Naive B cell (primary cell): ENCODE data around the gene ERCC8. TPM values are rescaled to one million over a fixed set of nuclear protein-coding genes. Genes with fewer than 3 reads are reported as not detected.
"Not testable (repeated sequence)": the region's sequence is repeated elsewhere in the genome, so short reads cannot be mapped to it uniquely, and the experiment has no call there.

Source experiments
- ATAC-seq, 2 donors: fragments of 150-1000 bp; cut with Tn5 transposase; 2 replicates each; pipeline ENCODE4 v1.10.0; 2021; ENCODE audit warnings: low read depth in 2 of 2, mild to moderate bottlenecking in 2 of 2, moderate library complexity in 2 of 2
- DNase-seq: peaks from one replicate; pipeline ENCODE4 v3.0.0; 2022
- H3K27ac Mint-ChIP-seq, 6 donors: one replicate each; pipeline ENCODE4 v1.8.0; 2020 to 2022; ENCODE audit warnings: mild to moderate bottlenecking in 6 of 6, mixed read lengths in 6 of 6, moderate library complexity in 5 of 6, inconsistent platforms in 2 of 6
- H3K27me3 Mint-ChIP-seq, 3 donors: one replicate each; pipeline ENCODE4 v1.8.0; 2021 to 2022; ENCODE audit warnings: mixed read lengths in 3 of 3, mild to moderate bottlenecking in 1 of 3
- H3K36me3 Mint-ChIP-seq, 2 donors: one replicate each; pipeline ENCODE4 v1.8.0; 2020 to 2022; ENCODE audit warnings: mixed read lengths in 2 of 2, inconsistent platforms in 1 of 2, mild to moderate bottlenecking in 1 of 2
- H3K4me1 Mint-ChIP-seq, 3 donors: one replicate each; pipeline ENCODE4 v1.8.0; 2020 to 2022; ENCODE audit warnings: mixed read lengths in 3 of 3, inconsistent platforms in 1 of 3, mild to moderate bottlenecking in 1 of 3, moderate library complexity in 1 of 3
- H3K4me3 Mint-ChIP-seq, 8 donors: one replicate each; pipeline ENCODE4 v1.8.0; 2020 to 2022; ENCODE audit warnings: mild to moderate bottlenecking in 8 of 8, mixed read lengths in 8 of 8, moderate library complexity in 8 of 8, inconsistent platforms in 2 of 8
- H3K9me3 Mint-ChIP-seq, 7 donors: one replicate each; pipeline ENCODE4 v1.8.0; 2020 to 2022; ENCODE audit warnings: mixed read lengths in 7 of 7, mild to moderate bottlenecking in 5 of 7, inconsistent platforms in 2 of 7, moderate library complexity in 1 of 7
- polyA plus RNA-seq, 6 donors: library from polyadenylated mRNA; unstranded; fragments of 300-500 nt; fragmentation: Illumina TruSeq; gene quantifications; one replicate each; pipeline ENCODE4 v1.2.3, GENCODE V29; 2021; ENCODE audit warnings: low read depth in 6 of 6

ERCC8 gene
- polyA plus RNA-seq: 10 to 100 TPM in 5 of 6 donors, 1 to 10 TPM in 1; 8.5 to 15.9 (median 13.0) TPM

GRCh38 chr5:60944904-60945812, at the start of gene ERCC8, which contains the start of gene NDUFAF2:
ERCC8 (minus strand) TSS chr5:60945070; CDS start chr5:60945008, 62 bp downstream.
NDUFAF2 (plus strand) TSS chr5:60945205; CDS start chr5:60945256, 51 bp downstream.
- H3K4me1 Mint-ChIP-seq: peaks cover 9 to 23% (median 11%) of the 10 kb centered on the region in 3 donors
- peaks cover 0 to 2% (median 0%) of the 10 kb centered on the region in 7 donors for H3K9me3 Mint-ChIP-seq
- no peaks in the 10 kb centered on the region for H3K36me3 Mint-ChIP-seq
- peak within 1 kb of the TSS in 2 of 6 donors; percentile 88 for H3K27ac Mint-ChIP-seq
- DNase-seq: peak; percentile 88
- H3K4me3 Mint-ChIP-seq: no peak within 1 kb of the TSS
- no peaks in the 10 kb centered on the region for H3K27me3 Mint-ChIP-seq
- ATAC-seq: peak; percentile 95 to 97

- no peaks in the 10 kb centered on the region for H3K27me3 Mint-ChIP-seq
- no peak overlapping the region for H3K27ac Mint-ChIP-seq
- ATAC-seq: no peak
- peaks cover 21 to 42% (median 32%) of the 10 kb centered on the region in 7 donors for H3K9me3 Mint-ChIP-seq
- no peak for DNase-seq
- H3K4me3 Mint-ChIP-seq: no peak overlapping the region
- peaks cover 23 to 33% of the 10 kb centered on the region in 2 donors for H3K36me3 Mint-ChIP-seq
- peaks cover 6 to 13% (median 13%) of the 10 kb centered on the region in 3 donors for H3K4me1 Mint-ChIP-seq
Observed at GRCh38 chr5:60993875-60994571, 49.2 kb upstream of the ERCC8 start.

GRCh38 chr5:60993425-60993824, 48.6 kb upstream of the ERCC8 start:
- Mint-ChIP-seq H3K9me3 (peaks cover 21 to 47% (median 37%) of the 10 kb centered on the region in 7 donors), H3K4me1 (peaks cover 8 to 13% (median 13%) of the 10 kb centered on the region in 3 donors), H3K27ac (no peak overlapping the region), H3K4me3 (peak overlapping the region in 1 of 8 donors; percentile 47), H3K27me3 (no peaks in the 10 kb centered on the region), H3K36me3 (peaks cover 23 to 33% of the 10 kb centered on the region in 2 donors)
- ATAC-seq (no peak), DNase-seq (no peak)

GRCh38 chr5:60992871-60993270, 48.0 kb upstream of the ERCC8 start:
- peak overlapping the region in 1 of 8 donors; percentile 56 for H3K4me3 Mint-ChIP-seq
- H3K9me3 Mint-ChIP-seq: peaks cover 21 to 53% (median 38%) of the 10 kb centered on the region in 7 donors
- peaks cover 14 to 15% (median 15%) of the 10 kb centered on the region in 3 donors for H3K4me1 Mint-ChIP-seq
- ATAC-seq (no peak), DNase-seq (no peak)
- H3K27ac Mint-ChIP-seq: no peak overlapping the region
- no peaks in the 10 kb centered on the region for H3K27me3 Mint-ChIP-seq
- peaks cover 23 to 33% of the 10 kb centered on the region in 2 donors for H3K36me3 Mint-ChIP-seq

GRCh38 chr5:60989790-60990189, 44.9 kb upstream of the ERCC8 start:
- no peak for DNase-seq
- Mint-ChIP-seq H3K4me3 (no peak overlapping the region), H3K36me3 (peaks cover 32 to 58% of the 10 kb centered on the region in 2 donors), H3K27ac (no peak overlapping the region), H3K27me3 (no peaks in the 10 kb centered on the region), H3K4me1 (peaks cover 23 to 33% (median 25%) of the 10 kb centered on the region in 3 donors), H3K9me3 (peaks cover 32 to 77% (median 66%) of the 10 kb centered on the region in 7 donors)
- ATAC-seq: no peak

- DNase-seq, H3K27me3 Mint-ChIP-seq, H3K4me3 Mint-ChIP-seq, ATAC-seq: not testable (repeated sequence)
- Mint-ChIP-seq H3K4me1 (peaks cover 13 to 26% (median 25%) of the 10 kb centered on the region in 3 donors), H3K9me3 (peaks cover 28 to 57% (median 43%) of the 10 kb centered on the region in 7 donors), H3K27ac (peak overlapping the region in 1 of 6 donors; percentile 73), H3K36me3 (peaks cover 29 to 65% of the 10 kb centered on the region in 2 donors)
Observed at GRCh38 chr5:60982127-60982526, 37.3 kb upstream of the ERCC8 start.

- Mint-ChIP-seq H3K27me3 (no peaks in the 10 kb centered on the region), H3K36me3 (peaks cover 18 to 51% of the 10 kb centered on the region in 2 donors), H3K9me3 (peaks cover 20 to 40% (median 27%) of the 10 kb centered on the region in 7 donors), H3K4me1 (peaks cover 1 to 18% (median 14%) of the 10 kb centered on the region in 3 donors), H3K27ac (peak overlapping the region in 1 of 6 donors; percentile 58), H3K4me3 (no peak overlapping the region)
- DNase-seq (no peak), ATAC-seq (no peak)
Observed at GRCh38 chr5:60980511-60980910, 35.6 kb upstream of the ERCC8 start.

GRCh38 chr5:60978968-60979367, 34.1 kb upstream of the ERCC8 start:
- no peak overlapping the region for H3K4me3 Mint-ChIP-seq
- peaks cover 13 to 29% (median 18%) of the 10 kb centered on the region in 7 donors for H3K9me3 Mint-ChIP-seq
- no peaks in the 10 kb centered on the region for H3K27me3 Mint-ChIP-seq
- H3K27ac Mint-ChIP-seq: no peak overlapping the region
- no peak for DNase-seq
- H3K4me1 Mint-ChIP-seq: peaks cover 3 to 20% (median 11%) of the 10 kb centered on the region in 3 donors
- ATAC-seq: no peak
- peaks cover 14 to 43% of the 10 kb centered on the region in 2 donors for H3K36me3 Mint-ChIP-seq

GRCh38 chr5:60977956-60978737, 33.3 kb upstream of the ERCC8 start:
- DNase-seq (no peak), ATAC-seq (no peak)
- Mint-ChIP-seq H3K4me1 (peaks cover 3 to 20% (median 11%) of the 10 kb centered on the region in 3 donors), H3K36me3 (peaks cover 14 to 43% of the 10 kb centered on the region in 2 donors), H3K4me3 (no peak overlapping the region), H3K27me3 (no peaks in the 10 kb centered on the region), H3K27ac (no peak overlapping the region), H3K9me3 (peaks cover 13 to 26% (median 16%) of the 10 kb centered on the region in 7 donors)

GRCh38 chr5:60972231-60972630, 27.4 kb upstream of the ERCC8 start:
- no peak overlapping the region for H3K27ac Mint-ChIP-seq

GRCh38 chr5:60961685-60962084, 16.8 kb upstream of the ERCC8 start:
- H3K9me3 Mint-ChIP-seq: peaks cover 0 to 14% (median 3%) of the 10 kb centered on the region in 7 donors
- ATAC-seq (no peak), DNase-seq (no peak)
- no peaks in the 10 kb centered on the region for H3K27me3 Mint-ChIP-seq
- H3K36me3 Mint-ChIP-seq: peaks cover 0 to 20% of the 10 kb centered on the region in 2 donors
- no peak overlapping the region for H3K4me3 Mint-ChIP-seq
- H3K27ac Mint-ChIP-seq: no peak overlapping the region
- H3K4me1 Mint-ChIP-seq: peaks cover 0 to 8% (median 2%) of the 10 kb centered on the region in 3 donors

More at GRCh38 chr5:60972231-60972630, 27.4 kb upstream of the ERCC8 start:
- Mint-ChIP-seq H3K36me3 (peaks cover 23 to 26% of the 10 kb centered on the region in 2 donors), H3K4me1 (peaks cover 6 to 12% (median 8%) of the 10 kb centered on the region in 3 donors), H3K9me3 (peaks cover 0 to 43% (median 27%) of the 10 kb centered on the region in 7 donors), H3K4me3 (no peak overlapping the region), H3K27me3 (no peaks in the 10 kb centered on the region)
- ATAC-seq (peak in 1 of 2 donors; percentile 41), DNase-seq (no peak)

GRCh38 chr5:60960591-60960990, 15.7 kb upstream of the ERCC8 start:
- Mint-ChIP-seq H3K4me3 (no peak overlapping the region), H3K36me3 (peaks cover 0 to 11% of the 10 kb centered on the region in 2 donors), H3K4me1 (peaks cover 0 to 13% (median 2%) of the 10 kb centered on the region in 3 donors), H3K27ac (no peak overlapping the region), H3K9me3 (peaks cover 0 to 6% (median 2%) of the 10 kb centered on the region in 7 donors), H3K27me3 (no peaks in the 10 kb centered on the region)
- no peak for DNase-seq
- ATAC-seq: no peak
